ENCODE measurements around the gene FASTK.
A peak's percentile ranks its signal among the peaks of the same experiment; 100 is the strongest.
"Not testable (repeated sequence)": the region's sequence is repeated elsewhere in the genome, so short reads cannot be mapped to it uniquely, and the experiment has no call there.

FASTK gene

GRCh38 chr7:151051108-151051507 is 29.5 kb downstream of the FASTK start:
- DNase-seq (no peak), ATAC-seq (replicated peaks) (peak; percentile 61 to 72)
- Mint-ChIP-seq H3K9me3 (no peaks in the 10 kb centered on the region), H3K4me3 (no peak overlapping the region), H3K4me1 (peaks cover 6 to 10% of the 10 kb centered on the region in 2 donors), H3K27me3 (peaks cover 17 to 24% of the 10 kb centered on the region in 2 donors), H3K27ac (no peak overlapping the region), H3K36me3 (peaks cover 18 to 35% of the 10 kb centered on the region in 2 donors)

- ATAC-seq (replicated peaks) (no peak), DNase-seq (no peak)
- H3K9me3 Mint-ChIP-seq: no peaks in the 10 kb centered on the region
- peaks cover 13 to 24% of the 10 kb centered on the region in 2 donors for H3K27me3 Mint-ChIP-seq
- H3K36me3 Mint-ChIP-seq: peaks cover 18 to 26% of the 10 kb centered on the region in 2 donors
- peaks cover 6 to 10% of the 10 kb centered on the region in 2 donors for H3K4me1 Mint-ChIP-seq
- H3K4me3 Mint-ChIP-seq: no peak overlapping the region
- H3K27ac Mint-ChIP-seq: no peak overlapping the region
Measured at GRCh38 chr7:151048911-151049463, 31.6 kb downstream of the FASTK start.

GRCh38 chr7:151047976-151048815 is 32.4 kb downstream of the FASTK start, which contains the start of gene ASIC3:
Gene ASIC3 (plus strand): TSS chr7:151048531. CDS start chr7:151048886, 355 bp downstream.
- ATAC-seq (replicated peaks) (no peak), DNase-seq (no peak)
- Mint-ChIP-seq H3K27ac (no peak within 1 kb of the TSS), H3K36me3 (peaks cover 19 to 22% of the 10 kb centered on the region in 2 donors), H3K27me3 (peaks cover 13 to 24% of the 10 kb centered on the region in 2 donors), H3K4me1 (peaks cover 6 to 9% of the 10 kb centered on the region in 2 donors), H3K4me3 (no peak within 1 kb of the TSS), H3K9me3 (no peaks in the 10 kb centered on the region)

- Mint-ChIP-seq H3K36me3 (peaks cover 14 to 20% of the 10 kb centered on the region in 2 donors), H3K9me3 (no peaks in the 10 kb centered on the region), H3K27me3 (peaks cover 8 to 16% of the 10 kb centered on the region in 2 donors), H3K4me1 (peaks cover 5 to 8% of the 10 kb centered on the region in 2 donors), H3K27ac (peak overlapping the region; percentile 65), H3K4me3 (no peak overlapping the region)
- no peak for ATAC-seq (replicated peaks)
- no peak for DNase-seq
Measured at GRCh38 chr7:151046603-151047573, 33.7 kb downstream of the FASTK start.

- Mint-ChIP-seq H3K36me3 (peaks cover 21 to 24% of the 10 kb centered on the region in 2 donors), H3K27me3 (peaks cover 8 to 11% of the 10 kb centered on the region in 2 donors), H3K9me3 (no peaks in the 10 kb centered on the region), H3K4me1 (peaks cover 0 to 6% of the 10 kb centered on the region in 2 donors), H3K4me3 (no peak overlapping the region), H3K27ac (no peak overlapping the region)
- DNase-seq (no peak), ATAC-seq (replicated peaks) (peak in 1 of 2 donors; percentile 5)
Measured at GRCh38 chr7:151045967-151046366, 34.6 kb downstream of the FASTK start.

GRCh38 chr7:151045262-151045661 is 35.3 kb downstream of the FASTK start:
- ATAC-seq (replicated peaks): no peak
- Mint-ChIP-seq H3K4me3 (no peak overlapping the region), H3K27me3 (peaks cover 5 to 6% of the 10 kb centered on the region in 2 donors), H3K36me3 (peaks cover 21 to 24% of the 10 kb centered on the region in 2 donors), H3K9me3 (no peaks in the 10 kb centered on the region), H3K4me1 (peaks cover 1 to 4% of the 10 kb centered on the region in 2 donors), H3K27ac (no peak overlapping the region)
- no peak for DNase-seq

- ATAC-seq (replicated peaks) (no peak), DNase-seq (no peak)
- H3K9me3 Mint-ChIP-seq: no peaks in the 10 kb centered on the region
- no peak overlapping the region for H3K27ac Mint-ChIP-seq
- H3K4me1 Mint-ChIP-seq: peaks cover 14% of the 10 kb centered on the region in 2 donors
- no peaks in the 10 kb centered on the region for H3K27me3 Mint-ChIP-seq
- H3K36me3 Mint-ChIP-seq: peaks cover 26 to 27% of the 10 kb centered on the region in 2 donors
- H3K4me3 Mint-ChIP-seq: no peak overlapping the region
Measured at GRCh38 chr7:151043959-151044358, 36.6 kb downstream of the FASTK start.

GRCh38 chr7:151043449-151043848 is 37.2 kb downstream of the FASTK start:
- H3K27me3 Mint-ChIP-seq; DNase-seq; H3K4me3 Mint-ChIP-seq; H3K9me3 Mint-ChIP-seq; H3K27ac Mint-ChIP-seq; ATAC-seq (replicated peaks): not testable (repeated sequence)
- H3K36me3 Mint-ChIP-seq: peaks cover 28 to 30% of the 10 kb centered on the region in 2 donors
- H3K4me1 Mint-ChIP-seq: peaks cover 18 to 19% of the 10 kb centered on the region in 2 donors

GRCh38 chr7:151040616-151041375 is 39.8 kb downstream of the FASTK start:
- peaks cover 14 to 21% of the 10 kb centered on the region in 2 donors for H3K4me1 Mint-ChIP-seq
- no peak overlapping the region for H3K4me3 Mint-ChIP-seq

GRCh38 chr7:151039850-151040548 is 40.6 kb downstream of the FASTK start:
- peaks cover 14 to 21% of the 10 kb centered on the region in 2 donors for H3K4me1 Mint-ChIP-seq
- no peaks in the 10 kb centered on the region for H3K9me3 Mint-ChIP-seq
- H3K36me3 Mint-ChIP-seq: peaks cover 40 to 42% of the 10 kb centered on the region in 2 donors
- peak; percentile 3 to 17 for ATAC-seq (replicated peaks)
- no peaks in the 10 kb centered on the region for H3K27me3 Mint-ChIP-seq
- H3K27ac Mint-ChIP-seq: peak overlapping the region; percentile 87
- peak overlapping the region in 1 of 2 donors; percentile 25 for H3K4me3 Mint-ChIP-seq
- DNase-seq: no peak

More at GRCh38 chr7:151040616-151041375, 39.8 kb downstream of the FASTK start:
- H3K27ac Mint-ChIP-seq: peak overlapping the region; percentile 65
- no peaks in the 10 kb centered on the region for H3K27me3 Mint-ChIP-seq
- H3K9me3 Mint-ChIP-seq: no peaks in the 10 kb centered on the region
- peaks cover 38 to 41% of the 10 kb centered on the region in 2 donors for H3K36me3 Mint-ChIP-seq
- ATAC-seq (replicated peaks): no peak
- DNase-seq: no peak

GRCh38 chr7:151038951-151039849 is 41.4 kb downstream of the FASTK start:
- Mint-ChIP-seq H3K4me3 (peak overlapping the region; percentile 37 to 56), H3K9me3 (no peaks in the 10 kb centered on the region), H3K27ac (peak overlapping the region; percentile 87), H3K36me3 (peaks cover 37 to 42% of the 10 kb centered on the region in 2 donors), H3K27me3 (no peaks in the 10 kb centered on the region), H3K4me1 (peaks cover 14 to 21% of the 10 kb centered on the region in 2 donors)
- DNase-seq (peak; percentile 71), ATAC-seq (replicated peaks) (peak; percentile 92 to 95)

GRCh38 chr7:151035902-151036301 is 44.7 kb downstream of the FASTK start:
- Mint-ChIP-seq H3K4me1 (peaks cover 17 to 28% of the 10 kb centered on the region in 2 donors), H3K27ac (no peak overlapping the region), H3K4me3 (no peak overlapping the region), H3K9me3 (no peaks in the 10 kb centered on the region), H3K27me3 (no peaks in the 10 kb centered on the region), H3K36me3 (peaks cover 29% of the 10 kb centered on the region in 2 donors)
- no peak for ATAC-seq (replicated peaks)
- no peak for DNase-seq

Data from stimulated activated naive B cell treated with anti-CD40 and anti-IgM and Interleukin-4, amounts not matched to agents 10 μg/mL and 1 μg/mL and 100 μg/mL, for 72 hours (primary cell).